WTC11 (cell line): ENCODE data around the gene TAX1BP3.

Source experiments
- ETV6 ChIP-seq: sonication (generic); formaldehyde crosslinking; IDR thresholded peaks from 2 replicates; pipeline ENCODE4 v1.8.1; 2022; ENCODE audit warnings: mild to moderate bottlenecking, missing genetic modification reagents
- ZNF138 ChIP-seq: sonication (generic); formaldehyde crosslinking; conservative IDR thresholded peaks from 2 replicates; pipeline ENCODE4 v1.8.1; 2022; ENCODE audit warnings: mild to moderate bottlenecking, moderate library complexity, missing genetic modification reagents
- TF ChIP-seq, protein P1 (sequence below): fragments of 200-600 bp; IDR thresholded peaks from 2 replicates; pipeline ENCODE4 v1.8.0; 2022; ENCODE audit warnings: antibody characterized with exemption

DNA sequence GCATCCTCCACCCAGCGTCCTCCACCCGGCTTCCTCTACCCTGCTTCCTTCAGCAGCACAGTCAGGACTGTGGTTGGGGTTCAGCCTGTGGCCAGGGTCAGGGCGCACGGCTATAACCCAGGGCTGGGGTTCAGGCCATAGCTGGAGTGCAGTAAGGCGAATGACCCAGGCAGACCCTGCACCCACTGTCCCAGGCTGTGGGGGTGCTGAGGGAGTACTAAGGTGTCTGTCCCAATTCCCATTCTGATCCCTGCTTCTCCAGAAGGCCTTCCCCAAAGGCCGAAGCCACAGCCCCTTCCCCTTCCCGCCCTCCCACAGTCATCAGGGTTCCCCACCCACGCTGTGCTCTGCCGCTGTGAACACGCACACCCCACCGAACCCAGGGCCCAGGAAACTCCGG, 12.7 kb upstream of the TAX1BP3 start:
- TF ChIP-seq ETV6 (no peak), ZNF138 (CRISPR knock-in tag) (no peak)
- TF ChIP-seq, protein P1, sequence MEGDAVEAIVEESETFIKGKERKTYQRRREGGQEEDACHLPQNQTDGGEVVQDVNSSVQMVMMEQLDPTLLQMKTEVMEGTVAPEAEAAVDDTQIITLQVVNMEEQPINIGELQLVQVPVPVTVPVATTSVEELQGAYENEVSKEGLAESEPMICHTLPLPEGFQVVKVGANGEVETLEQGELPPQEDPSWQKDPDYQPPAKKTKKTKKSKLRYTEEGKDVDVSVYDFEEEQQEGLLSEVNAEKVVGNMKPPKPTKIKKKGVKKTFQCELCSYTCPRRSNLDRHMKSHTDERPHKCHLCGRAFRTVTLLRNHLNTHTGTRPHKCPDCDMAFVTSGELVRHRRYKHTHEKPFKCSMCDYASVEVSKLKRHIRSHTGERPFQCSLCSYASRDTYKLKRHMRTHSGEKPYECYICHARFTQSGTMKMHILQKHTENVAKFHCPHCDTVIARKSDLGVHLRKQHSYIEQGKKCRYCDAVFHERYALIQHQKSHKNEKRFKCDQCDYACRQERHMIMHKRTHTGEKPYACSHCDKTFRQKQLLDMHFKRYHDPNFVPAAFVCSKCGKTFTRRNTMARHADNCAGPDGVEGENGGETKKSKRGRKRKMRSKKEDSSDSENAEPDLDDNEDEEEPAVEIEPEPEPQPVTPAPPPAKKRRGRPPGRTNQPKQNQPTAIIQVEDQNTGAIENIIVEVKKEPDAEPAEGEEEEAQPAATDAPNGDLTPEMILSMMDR, result no peak
